Upper lobe of left lung (tissue), 4 donors: ENCODE measurements around the gene MALRD1.

Experiments
- CTCF ChIP-seq, 6 experiments: fragments of 450-650 bp in 4 of 6; fragments of 200-600 bp in 2 of 6; sonication (generic) in 2 of 6; IDR thresholded peaks; one replicate each; pipeline ENCODE4 v1.5.1; 2016 to 2019; ENCODE audit warnings: antibody characterized with exemption in 6 of 6
- POLR2A ChIP-seq, 4 donors: fragments of 450-650 bp; IDR thresholded peaks; one replicate each; pipeline ENCODE4 v1.5.1; 2016 to 2017; ENCODE audit warnings: antibody characterized with exemption in 4 of 4, mild to moderate bottlenecking in 2 of 4

GRCh38 chr10:19168584-19168983, 120.0 kb downstream of the MALRD1 start:
- TF ChIP-seq POLR2A (IDR thresholded peaks at IDR 0.05) (no peak), CTCF (IDR thresholded peaks at IDR 0.05) (no peak)
